ENCODE data around the gene MSL3B.

The MSL3B gene

DNA sequence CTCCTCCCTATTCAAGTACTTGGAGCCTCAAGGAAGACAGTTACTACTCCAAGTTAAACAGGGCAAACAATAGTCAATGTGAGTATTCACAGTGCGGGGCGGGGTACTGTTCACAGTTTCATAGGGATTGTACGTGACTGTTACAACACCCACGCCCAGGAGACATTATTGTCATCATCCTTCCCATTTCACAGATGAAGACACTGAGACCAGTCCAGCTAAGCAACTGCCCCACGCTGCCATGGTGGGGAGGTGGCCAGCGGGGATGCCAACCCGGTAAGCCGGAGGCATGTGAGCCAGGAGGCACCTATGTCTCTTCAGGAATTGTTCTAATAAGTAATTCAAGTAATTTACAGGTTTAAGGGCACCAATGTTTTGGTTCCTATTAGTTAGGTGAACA is 14.8 kb downstream of the MSL3B start:
- Histone ChIP-seq H3K9me3 (no peaks in the 10 kb centered on the region), H3K36me3 (ENCODE audit: low read depth) (no peaks in the 10 kb centered on the region), H3K4me3 (no peak overlapping the region), H3K4me1 (ENCODE audit: low read depth) (peaks cover 4% of the 10 kb centered on the region)
- ATAC-seq (no peak), DNase-seq (no peak)
- TF ChIP-seq, protein P1, sequence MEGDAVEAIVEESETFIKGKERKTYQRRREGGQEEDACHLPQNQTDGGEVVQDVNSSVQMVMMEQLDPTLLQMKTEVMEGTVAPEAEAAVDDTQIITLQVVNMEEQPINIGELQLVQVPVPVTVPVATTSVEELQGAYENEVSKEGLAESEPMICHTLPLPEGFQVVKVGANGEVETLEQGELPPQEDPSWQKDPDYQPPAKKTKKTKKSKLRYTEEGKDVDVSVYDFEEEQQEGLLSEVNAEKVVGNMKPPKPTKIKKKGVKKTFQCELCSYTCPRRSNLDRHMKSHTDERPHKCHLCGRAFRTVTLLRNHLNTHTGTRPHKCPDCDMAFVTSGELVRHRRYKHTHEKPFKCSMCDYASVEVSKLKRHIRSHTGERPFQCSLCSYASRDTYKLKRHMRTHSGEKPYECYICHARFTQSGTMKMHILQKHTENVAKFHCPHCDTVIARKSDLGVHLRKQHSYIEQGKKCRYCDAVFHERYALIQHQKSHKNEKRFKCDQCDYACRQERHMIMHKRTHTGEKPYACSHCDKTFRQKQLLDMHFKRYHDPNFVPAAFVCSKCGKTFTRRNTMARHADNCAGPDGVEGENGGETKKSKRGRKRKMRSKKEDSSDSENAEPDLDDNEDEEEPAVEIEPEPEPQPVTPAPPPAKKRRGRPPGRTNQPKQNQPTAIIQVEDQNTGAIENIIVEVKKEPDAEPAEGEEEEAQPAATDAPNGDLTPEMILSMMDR (IDR thresholded peaks at IDR 0.05): no peak
- intact Hi-C loops (cut with DNase I, micrococcal nuclease): no loop called here

DNA sequence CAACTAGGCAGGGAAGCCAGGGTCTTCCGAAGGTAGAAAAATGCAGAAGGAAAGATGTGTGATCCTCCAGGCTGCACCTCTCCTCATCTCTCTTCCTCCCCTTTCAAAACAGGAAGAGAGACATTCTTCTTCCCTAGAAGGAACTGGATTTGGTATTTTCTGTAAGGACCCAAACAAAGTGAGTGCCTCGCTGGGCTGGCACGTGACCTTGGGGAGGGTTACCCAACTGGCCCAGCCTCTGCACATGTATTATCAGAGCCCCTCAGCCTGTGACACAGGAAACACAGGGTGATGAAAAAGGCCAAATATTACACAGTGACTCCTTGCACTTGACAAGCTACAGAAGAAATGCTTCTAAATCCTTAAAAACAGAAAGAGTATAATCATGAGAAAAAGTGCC is 16.1 kb downstream of the MSL3B start:
- no peaks in the 10 kb centered on the region for H3K9me3 ChIP-seq
- TF ChIP-seq, protein P1 (IDR thresholded peaks at IDR 0.05): no peak
- no peak for ATAC-seq
- DNase-seq: no peak
- H3K4me1 ChIP-seq (ENCODE audit: low read depth): peaks cover 4% of the 10 kb centered on the region
- H3K36me3 ChIP-seq (ENCODE audit: low read depth): no peaks in the 10 kb centered on the region
- intact Hi-C loops (cut with DNase I, micrococcal nuclease): no loop called here
- no peak overlapping the region for H3K4me3 ChIP-seq

DNA sequence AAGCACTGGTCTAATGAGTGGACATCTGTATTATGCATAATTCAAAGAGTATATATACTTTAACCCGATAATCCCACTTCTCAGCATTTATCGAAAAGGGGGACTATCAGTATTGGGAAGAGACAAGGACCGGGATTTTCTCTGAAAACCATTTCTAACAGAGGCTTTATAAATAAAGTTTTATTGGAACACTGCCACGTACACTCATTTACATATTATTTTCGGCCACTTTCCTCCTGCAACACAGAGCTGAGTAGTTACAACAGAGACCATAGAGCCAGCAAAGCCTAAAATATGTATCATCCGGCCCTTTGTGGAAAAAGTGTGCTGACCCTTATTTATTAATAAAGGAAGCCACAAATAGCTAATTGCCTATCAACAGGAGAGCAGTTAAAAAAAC is 17.0 kb downstream of the MSL3B start:
- DNase-seq (no peak), ATAC-seq (no peak)
- Histone ChIP-seq H3K4me3 (no peak overlapping the region), H3K4me1 (ENCODE audit: low read depth) (peaks cover 4% of the 10 kb centered on the region), H3K9me3 (no peaks in the 10 kb centered on the region), H3K36me3 (ENCODE audit: low read depth) (no peaks in the 10 kb centered on the region)
- TF ChIP-seq, protein P1 (IDR thresholded peaks at IDR 0.05): no peak
- intact Hi-C loops (cut with DNase I, micrococcal nuclease): no loop called here

DNA sequence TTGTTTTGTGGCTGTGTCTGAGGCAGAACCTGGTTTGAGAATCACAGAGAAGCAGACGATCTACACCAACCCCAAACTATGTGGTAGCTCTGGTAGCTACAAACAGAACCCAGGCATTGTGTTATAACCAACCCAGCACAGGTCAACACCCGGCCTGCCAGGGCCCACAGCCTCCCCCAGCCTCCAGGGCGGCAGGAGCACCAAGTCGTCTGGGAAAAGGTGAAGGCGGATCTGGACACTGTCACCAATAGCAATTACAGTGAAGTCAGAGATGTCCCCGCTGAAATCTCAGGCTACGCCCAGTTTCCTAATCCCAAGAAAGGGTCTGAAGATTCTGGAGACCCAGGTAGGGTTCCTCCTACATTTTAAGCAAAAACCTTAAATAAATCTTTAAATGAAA is 17.4 kb downstream of the MSL3B start:
- no peak for ATAC-seq
- H3K9me3 ChIP-seq: no peaks in the 10 kb centered on the region
- no peak for DNase-seq
- TF ChIP-seq, protein P1 (IDR thresholded peaks at IDR 0.05): no peak
- no peaks in the 10 kb centered on the region for H3K36me3 ChIP-seq (ENCODE audit: low read depth)
- intact Hi-C loops (cut with DNase I, micrococcal nuclease): no loop called here
- peaks cover 4% of the 10 kb centered on the region for H3K4me1 ChIP-seq (ENCODE audit: low read depth)
- no peak overlapping the region for H3K4me3 ChIP-seq

DNA sequence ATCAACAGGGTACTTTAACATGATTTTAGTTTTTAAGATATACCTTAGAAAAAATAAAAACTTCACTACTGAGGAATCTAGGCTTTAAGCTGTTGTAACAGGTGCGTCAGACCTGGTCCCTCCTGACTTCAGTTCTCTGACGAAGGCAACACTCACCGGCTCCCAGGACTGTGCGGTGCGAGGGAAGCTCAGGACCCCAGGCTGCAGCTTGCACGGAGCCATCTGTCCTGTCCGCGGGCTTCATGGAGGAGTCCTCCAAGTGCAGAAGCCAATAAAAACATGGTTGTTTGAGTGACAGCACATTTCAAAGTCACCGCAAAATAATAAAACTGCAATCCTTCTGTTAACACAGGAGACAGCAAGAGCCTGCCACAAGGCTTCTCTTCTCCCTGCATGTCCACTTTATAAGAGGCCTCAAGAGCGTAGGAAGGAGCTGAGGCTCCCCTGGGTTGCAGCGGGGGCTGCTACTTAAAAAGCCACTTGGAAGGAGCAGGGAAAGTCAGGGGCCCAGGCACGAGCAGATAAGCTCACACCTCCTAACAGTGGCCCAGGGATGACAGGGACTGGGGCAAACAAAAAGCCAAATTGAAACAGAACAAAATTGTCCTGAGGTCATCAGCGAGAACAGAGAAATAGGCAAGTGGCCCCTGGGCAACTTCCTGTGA is 18.4 kb downstream of the MSL3B start:
- ATAC-seq: no peak
- TF ChIP-seq, protein P1 (IDR thresholded peaks at IDR 0.05): no peak
- peaks cover 4% of the 10 kb centered on the region for H3K4me1 ChIP-seq (ENCODE audit: low read depth)
- H3K36me3 ChIP-seq (ENCODE audit: low read depth): no peaks in the 10 kb centered on the region
- intact Hi-C loops (cut with DNase I, micrococcal nuclease): no loop called here
- H3K9me3 ChIP-seq: no peaks in the 10 kb centered on the region
- DNase-seq: no peak
- no peak overlapping the region for H3K4me3 ChIP-seq

DNA sequence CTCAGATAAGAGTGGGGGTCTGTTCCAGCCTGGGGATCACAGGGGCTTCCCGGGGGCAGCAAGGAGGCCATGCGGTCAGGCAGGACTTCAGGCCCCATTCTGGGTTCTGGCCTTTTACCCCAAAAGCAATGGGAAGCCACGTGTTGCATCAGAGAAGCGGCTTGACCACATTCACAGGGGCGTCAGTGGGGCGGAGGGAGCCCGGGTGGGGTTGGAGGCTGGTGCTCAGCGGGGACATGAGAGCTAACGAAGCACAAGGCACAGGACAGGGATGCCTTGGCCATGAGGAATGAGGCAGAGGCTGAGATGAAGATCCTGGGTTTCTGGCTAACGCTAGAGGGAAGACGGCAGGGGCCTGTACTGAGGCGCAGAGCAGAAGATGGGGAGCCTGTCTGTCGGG is 19.9 kb downstream of the MSL3B start:
- no peaks in the 10 kb centered on the region for H3K4me1 ChIP-seq (ENCODE audit: low read depth)
- no peaks in the 10 kb centered on the region for H3K9me3 ChIP-seq
- no peaks in the 10 kb centered on the region for H3K36me3 ChIP-seq (ENCODE audit: low read depth)
- ATAC-seq: no peak
- H3K4me3 ChIP-seq: no peak overlapping the region
- TF ChIP-seq, protein P1 (IDR thresholded peaks at IDR 0.05): no peak
- intact Hi-C loops (cut with DNase I, micrococcal nuclease): no loop called here
- no peak for DNase-seq
